Keratinocyte (primary cell): ENCODE measurements around the gene PNPLA7. TPM values are rescaled to one million over a fixed set of nuclear protein-coding genes. Genes with fewer than 3 reads are reported as not detected.
"Not testable (repeated sequence)": the region's sequence is repeated elsewhere in the genome, so short reads cannot be mapped to it uniquely, and the experiment has no call there.

Experiments
- DNase-seq: peaks from one replicate; pipeline ENCODE4 v3.0.0-alpha.2; 2011; ENCODE audit warnings: low read depth, missing footprints, low spot score
- FAIRE-seq: peaks from 2 replicates; lab custom pipeline; 2011; peaks lifted over from hg19 to GRCh38; lab: Jason Lieb, UNC
- H2AFZ ChIP-seq: 2 replicates; pipeline ENCODE4 v1.6.0; 2012; ENCODE audit warnings: low read length, control low read depth, inconsistent platforms; ENCODE audit not compliant: control insufficient read depth
- H3K27ac ChIP-seq: 2 replicates; pipeline ENCODE4 v1.5.1; 2011; ENCODE audit warnings: low read length; ENCODE audit not compliant: control insufficient read depth, insufficient read depth
- H3K27me3 ChIP-seq: 3 replicates; pipeline ENCODE4 v1.6.0; 2011; ENCODE audit warnings: low read length; ENCODE audit not compliant: control insufficient read depth, insufficient read depth; ENCODE audit errors: extremely low read depth
- H3K36me3 ChIP-seq, 2 experiments: 2 replicates in 1 of 2; 3 replicates in 1 of 2; pipeline ENCODE4 v1.5.1; 2011; ENCODE audit warnings: low read length in 2 of 2, mild to moderate bottlenecking in 1 of 2; ENCODE audit not compliant: control insufficient read depth in 2 of 2, insufficient read depth in 2 of 2; ENCODE audit errors: extremely low read depth in 1 of 2
- H3K4me1 ChIP-seq: 3 replicates; pipeline ENCODE4 v1.5.1; 2011; ENCODE audit warnings: low read length; ENCODE audit not compliant: control insufficient read depth, insufficient read depth; ENCODE audit errors: extremely low read depth
- H3K4me2 ChIP-seq: 3 replicates; pipeline ENCODE4 v1.6.0; 2011; ENCODE audit warnings: low read depth, low read length; ENCODE audit not compliant: control insufficient read depth, insufficient read depth; ENCODE audit errors: extremely low read depth
- H3K4me3 ChIP-seq, 3 experiments: fragments of 200-600 bp in 1 of 3; sonication (generic) in 1 of 3; 2 replicates in 2 of 3; 3 replicates in 1 of 3; pipeline ENCODE4 v1.5.1; 2011 to 2016; ENCODE audit warnings: low read length in 3 of 3, mild to moderate bottlenecking in 3 of 3, control low read depth in 2 of 3, inconsistent platforms in 1 of 3, low read depth in 1 of 3, mixed read lengths in 1 of 3, mixed run types in 1 of 3, moderate library complexity in 1 of 3; ENCODE audit not compliant: control insufficient read depth in 2 of 3, insufficient read depth in 2 of 3; ENCODE audit errors: extremely low read depth in 1 of 3
- H3K79me2 ChIP-seq: 2 replicates; pipeline ENCODE4 v1.6.0; 2012; ENCODE audit warnings: low read length; ENCODE audit not compliant: control insufficient read depth, insufficient read depth
- H3K9ac ChIP-seq: 3 replicates; pipeline ENCODE4 v1.6.0; 2011; ENCODE audit warnings: low read length; ENCODE audit not compliant: control insufficient read depth, insufficient read depth; ENCODE audit errors: extremely low read depth
- H3K9me1 ChIP-seq: 3 replicates; pipeline ENCODE4 v1.6.0; 2011; ENCODE audit warnings: low read length; ENCODE audit not compliant: control insufficient read depth, insufficient read depth; ENCODE audit errors: extremely low read depth
- H3K9me3 ChIP-seq: 2 replicates; pipeline ENCODE4 v1.5.1; 2012; ENCODE audit warnings: low read depth, low read length; ENCODE audit not compliant: control insufficient read depth
- H4K20me1 ChIP-seq: 3 replicates; pipeline ENCODE4 v1.6.0; 2011; ENCODE audit warnings: low read length; ENCODE audit not compliant: control insufficient read depth, insufficient read depth; ENCODE audit errors: extremely low read depth
- CTCF ChIP-seq, 3 experiments: IDR thresholded peaks in 1 of 3; conservative IDR thresholded peaks in 1 of 3; optimal IDR thresholded peaks in 1 of 3; 2 replicates in 2 of 3; 3 replicates in 1 of 3; pipeline versions ENCODE3 to v1.5.1; 2011; ENCODE audit warnings: low read length in 3 of 3, mild to moderate bottlenecking in 3 of 3, moderate library complexity in 2 of 3, control low read depth in 1 of 3, inconsistent platforms in 1 of 3; ENCODE audit not compliant: insufficient read depth in 2 of 3; ENCODE audit errors: extremely low read depth in 1 of 3
- EZH2 ChIP-seq: IDR thresholded peaks from one replicate; pipeline ENCODE4 v1.6.1; 2012; ENCODE audit warnings: inconsistent platforms, mild to moderate bottlenecking, low read length, moderate library complexity
- dilution Hi-C: fragments of 300-500 bp; cut with MboI; formaldehyde crosslinking; loops from one replicate; pipeline ENCODE4 v1.7.0; 2020; ENCODE audit warnings: low sequenced_read_pairs; ENCODE audit not compliant: extremely low pct_ligation_motif_present
- polyA plus RNA-seq, 5 experiments: library from polyadenylated mRNA; depleted of rRNA in 3 of 5; stranded (reverse) in 3 of 5; stranded (forward) in 1 of 5; unstranded in 1 of 5; fragments of >200 nt; gene quantifications; 1 replicate in 1 of 5; 2 replicates in 3 of 5; 3 replicates in 1 of 5; pipeline versions ENCODE4 v1.2.1 to v1.2.3, GENCODE V29; 2011 to 2012; ENCODE audit warnings: missing spikeins in 2 of 5, low read depth in 1 of 5, low replicate concordance in 1 of 5

The PNPLA7 gene
- polyA plus RNA-seq, 1 donor (not counting 4 experiments of a cell fraction or from before 2014, with no cell fraction given) = 0.34 TPM

- no peak overlapping the region for H3K9ac ChIP-seq
- H3K27me3 ChIP-seq = no peaks in the 10 kb centered on the region
- H3K9me3 ChIP-seq = no peaks in the 10 kb centered on the region
- no peak for FAIRE-seq
- no peaks in the 10 kb centered on the region for H3K4me1 ChIP-seq
- no peaks in the 10 kb centered on the region for H4K20me1 ChIP-seq
- no peaks in the 10 kb centered on the region for H3K36me3 ChIP-seq
- no peak overlapping the region for H3K4me3 ChIP-seq
- no peak overlapping the region for H3K27ac ChIP-seq
- dilution Hi-C loops = no loop called here
- DNase-seq = no peak
- no peak overlapping the region for H2AFZ ChIP-seq
- no peaks in the 10 kb centered on the region for H3K79me2 ChIP-seq
- peaks cover 2% of the 10 kb centered on the region for H3K9me1 ChIP-seq
- no peak for TF ChIP-seq CTCF (optimal IDR thresholded peaks at IDR 0.05 in 1 of 3, IDR thresholded peaks at IDR 0.05 in 1 of 3, conservative IDR thresholded peaks at IDR 0.05 in 1 of 3; ENCODE audit: extremely low read depth in 1 of 3, insufficient read depth in 2 of 3, low read length in 3 of 3)
- TF ChIP-seq EZH2 = no peak
- no peak overlapping the region for H3K4me2 ChIP-seq
These were observed 38.3 kb downstream of the PNPLA7 start for GRCh38 chr9:137511758-137512463.

GRCh38 chr9:137511126-137511525, 39.1 kb downstream of the PNPLA7 start:
- H3K9me1 ChIP-seq, FAIRE-seq, H3K79me2 ChIP-seq, H3K27me3 ChIP-seq, H2AFZ ChIP-seq, H4K20me1 ChIP-seq, H3K9ac ChIP-seq, DNase-seq, H3K4me3 ChIP-seq, H3K4me2 ChIP-seq, H3K27ac ChIP-seq, H3K36me3 ChIP-seq, dilution Hi-C loops, H3K4me1 ChIP-seq, H3K9me3 ChIP-seq: not testable (repeated sequence)

- dilution Hi-C loops = no loop called here
- H4K20me1 ChIP-seq = no peaks in the 10 kb centered on the region
These were observed 41.0 kb downstream of the PNPLA7 start for GRCh38 chr9:137509198-137509597.

More at GRCh38 chr9:137509198-137509597, 41.0 kb downstream of the PNPLA7 start:
- Histone ChIP-seq H3K27me3 (no peaks in the 10 kb centered on the region), H2AFZ (no peak overlapping the region), H3K9me1 (peaks cover 2% of the 10 kb centered on the region), H3K4me1 (no peaks in the 10 kb centered on the region), H3K4me3 (no peak overlapping the region), H3K79me2 (no peaks in the 10 kb centered on the region), H3K9ac (no peak overlapping the region), H3K9me3 (no peaks in the 10 kb centered on the region), H3K36me3 (no peaks in the 10 kb centered on the region), H3K27ac (no peak overlapping the region), H3K4me2 (no peak overlapping the region)
- DNase-seq = no peak
- no peak for TF ChIP-seq CTCF (optimal IDR thresholded peaks at IDR 0.05 in 1 of 3, IDR thresholded peaks at IDR 0.05 in 1 of 3, conservative IDR thresholded peaks at IDR 0.05 in 1 of 3; ENCODE audit: extremely low read depth in 1 of 3, insufficient read depth in 2 of 3, low read length in 3 of 3)
- TF ChIP-seq EZH2 = no peak
- no peak for FAIRE-seq
